Liver (tissue), 9 donors: ENCODE measurements around the gene ACSM2B. TPM values are rescaled to one million over a fixed set of nuclear protein-coding genes. Genes with fewer than 3 reads are reported as not detected.
A peak's percentile ranks its signal among the peaks of the same experiment; 100 is the strongest.

Source experiments
- DNase-seq: peaks from one replicate; pipeline ENCODE4 v3.0.0-alpha.2; 2017; ENCODE audit warnings: low spot score
- H3K27ac ChIP-seq, 2 donors: one replicate each; pipeline ENCODE4 v1.7.0; 2013; ENCODE audit warnings: inconsistent platforms in 2 of 2, low read length in 2 of 2, control low read depth in 1 of 2, low read depth in 1 of 2, mild to moderate bottlenecking in 1 of 2
- H3K27me3 ChIP-seq, 4 donors: one replicate each; pipeline versions ENCODE4 v1.6.1 to v1.7.0; 2013; ENCODE audit warnings: low read length in 3 of 4, inconsistent platforms in 1 of 4, mild to moderate bottlenecking in 1 of 4, moderate library complexity in 1 of 4; ENCODE audit not compliant: control insufficient read depth in 4 of 4, insufficient read depth in 4 of 4
- H3K36me3 ChIP-seq, 4 donors: one replicate each; pipeline versions ENCODE4 v1.6.1 to v1.7.0; 2013; ENCODE audit warnings: low read length in 3 of 4, mild to moderate bottlenecking in 3 of 4, low read depth in 1 of 4, moderate library complexity in 1 of 4; ENCODE audit not compliant: control insufficient read depth in 4 of 4, insufficient read depth in 3 of 4
- H3K4me1 ChIP-seq, 4 donors: one replicate each; pipeline versions ENCODE4 v1.6.1 to v1.7.0; 2013; ENCODE audit warnings: low read length in 3 of 4, mild to moderate bottlenecking in 3 of 4, moderate library complexity in 1 of 4; ENCODE audit not compliant: control insufficient read depth in 4 of 4, insufficient read depth in 4 of 4
- H3K4me3 ChIP-seq, 3 donors: one replicate each; pipeline versions ENCODE4 v1.6.1 to v1.7.0; 2013; ENCODE audit warnings: low read length in 3 of 3, control low read depth in 1 of 3, low read depth in 1 of 3, mild to moderate bottlenecking in 1 of 3
- H3K9ac ChIP-seq, 2 donors: one replicate each; pipeline ENCODE4 v1.7.0; 2013; ENCODE audit warnings: low read length in 2 of 2, mild to moderate bottlenecking in 2 of 2, moderate library complexity in 2 of 2, control low read depth in 1 of 2, low read depth in 1 of 2
- H3K9me3 ChIP-seq, 4 donors: one replicate each; pipeline versions ENCODE4 v1.6.1 to v1.7.0; 2013; ENCODE audit warnings: low read length in 3 of 4; ENCODE audit not compliant: control insufficient read depth in 4 of 4
- ATF3 ChIP-seq: IDR thresholded peaks from 2 replicates; pipeline ENCODE4 v1.6.1; 2016; ENCODE audit warnings: antibody characterized with exemption
- CTCF ChIP-seq: fragments of 150-350 bp; IDR thresholded peaks from 2 replicates; pipeline ENCODE4 v1.5.1; 2017; ENCODE audit warnings: improper control_type of control experiment, low read depth, low read length; ENCODE audit not compliant: missing input control
- EGR1 ChIP-seq, 2 donors: IDR thresholded peaks; 2 replicates each; pipeline ENCODE4 v1.6.1; 2016 to 2018; ENCODE audit warnings: antibody characterized with exemption in 2 of 2, low read depth in 2 of 2
- FOXA1 ChIP-seq: IDR thresholded peaks from 2 replicates; pipeline ENCODE4 v1.6.1; 2016; ENCODE audit warnings: antibody characterized with exemption
- FOXA2 ChIP-seq: IDR thresholded peaks from 2 replicates; pipeline ENCODE4 v1.6.1; 2016; ENCODE audit warnings: antibody characterized with exemption
- GABPA ChIP-seq, 2 donors: IDR thresholded peaks in 1 of 2; conservative IDR thresholded peaks in 1 of 2; 2 replicates each; pipeline ENCODE4 v1.6.1; 2016; ENCODE audit warnings: antibody characterized with exemption in 2 of 2, mild to moderate bottlenecking in 1 of 2, moderate library complexity in 1 of 2
- HNF4A ChIP-seq, 2 donors: conservative IDR thresholded peaks; 2 replicates each; pipeline ENCODE4 v1.6.1; 2016; ENCODE audit warnings: antibody characterized with exemption in 2 of 2, mild to moderate bottlenecking in 2 of 2
- HNF4G ChIP-seq: IDR thresholded peaks from 2 replicates; pipeline ENCODE4 v1.6.1; 2016; ENCODE audit warnings: antibody characterized with exemption
- JUND ChIP-seq, 2 donors: IDR thresholded peaks; 2 replicates each; pipeline ENCODE4 v1.6.1; 2016; ENCODE audit warnings: antibody characterized with exemption in 2 of 2
- MAX ChIP-seq: IDR thresholded peaks from 2 replicates; pipeline ENCODE4 v1.6.1; 2016; ENCODE audit warnings: antibody characterized with exemption
- NR2F2 ChIP-seq: IDR thresholded peaks from 2 replicates; pipeline ENCODE4 v1.6.1; 2016; ENCODE audit warnings: antibody characterized with exemption
- RAD21 ChIP-seq, 2 donors: IDR thresholded peaks; 2 replicates each; pipeline ENCODE4 v1.6.1; 2016; ENCODE audit warnings: antibody characterized with exemption in 2 of 2, mild to moderate bottlenecking in 2 of 2
- REST ChIP-seq: IDR thresholded peaks from 2 replicates; pipeline ENCODE4 v1.6.1; 2016; ENCODE audit warnings: antibody characterized with exemption, mild to moderate bottlenecking
- RXRA ChIP-seq, 2 donors: IDR thresholded peaks; 2 replicates each; pipeline ENCODE4 v1.6.1; 2017 to 2018; ENCODE audit warnings: antibody characterized with exemption in 2 of 2, mild to moderate bottlenecking in 1 of 2
- SP1 ChIP-seq: IDR thresholded peaks from 2 replicates; pipeline ENCODE4 v1.6.1; 2018; ENCODE audit warnings: antibody characterized with exemption, mild to moderate bottlenecking
- TAF1 ChIP-seq: conservative IDR thresholded peaks from 2 replicates; pipeline ENCODE4 v1.6.1; 2016; ENCODE audit warnings: antibody characterized with exemption, mild to moderate bottlenecking
- YY1 ChIP-seq: IDR thresholded peaks from 2 replicates; pipeline ENCODE4 v1.6.1; 2016; ENCODE audit warnings: antibody characterized with exemption, mild to moderate bottlenecking
- ZBTB33 ChIP-seq: IDR thresholded peaks from 2 replicates; pipeline ENCODE4 v1.6.1; 2016; ENCODE audit warnings: antibody characterized with exemption
- WGBS: extraction: QIAGEN DNeasy Blood & Tissue Kit; methylation state at CpG from one replicate; pipeline ENCODE4 v1.1.7; 2013; 5-methylcytosine and 5-hydroxymethylcytosine counted together
- polyA plus RNA-seq, 2 donors: library from polyadenylated mRNA; stranded (reverse) in 1 of 2; unstranded in 1 of 2; fragments of 200-250 nt in 1 of 2; fragments of >200 nt in 1 of 2; fragmentation: Nextera tagmentation in 1 of 2; extraction: Ambion mirVana in 1 of 2; gene quantifications; one replicate each; pipeline versions ENCODE4 v1.2.1 to v1.2.3, GENCODE V29; 2013 to 2015
- total RNA-seq, 2 donors: library from RNA; depleted of rRNA; stranded (reverse); fragments of >200 nt; gene quantifications; one replicate each; pipeline ENCODE4 v1.2.3, GENCODE V29; 2014
- donor health status: healthy.
- donor health status: healthy.
- donor health status: healthy.
- donor health status: healthy.
- donor health status: healthy.

ACSM2B gene
- total and polyA plus RNA-seq, 4 donors, result 46.0 to 852 (median 500) TPM

GRCh38 chr16:20507280-20507679, 68.9 kb downstream of the ACSM2B start:
- Histone ChIP-seq H3K4me3 (peak overlapping the region in 1 of 3 donors; percentile 8), H3K9me3 (peaks cover 7 to 9% (median 8%) of the 10 kb centered on the region in 4 donors), H3K4me1 (no peaks in the 10 kb centered on the region), H3K27me3 (no peaks in the 10 kb centered on the region), H3K9ac (no peak overlapping the region), H3K27ac (no peak overlapping the region), H3K36me3 (no peaks in the 10 kb centered on the region)
- TF ChIP-seq FOXA1 (no peak), MAX (no peak), EGR1 (IDR thresholded peaks at IDR 0.05; ENCODE audit: low read depth in 2 of 2) (no peak), REST (no peak), RXRA (IDR thresholded peaks at IDR 0.05) (no peak), ZBTB33 (no peak), GABPA (IDR thresholded peaks at IDR 0.05 in 1 of 2, conservative IDR thresholded peaks at IDR 0.05 in 1 of 2) (no peak), HNF4A (conservative IDR thresholded peaks at IDR 0.05) (no peak), HNF4G (no peak), SP1 (no peak), CTCF (no peak), RAD21 (IDR thresholded peaks at IDR 0.05) (no peak), NR2F2 (no peak), FOXA2 (no peak), ATF3 (no peak), TAF1 (no peak), YY1 (no peak), JUND (IDR thresholded peaks at IDR 0.05) (no peak)
- no peak for DNase-seq
- 79% methylated on average over 2 of the region's 2 CpGs for WGBS
